GM18858 (cell line): ENCODE results near the gene CAST.
"Not testable (repeated sequence)": the region's sequence is repeated elsewhere in the genome, so short reads cannot be mapped to it uniquely, and the experiment has no call there.

ENCODE experiments used
- ATAC-seq: cut with Tn5 transposase; IDR thresholded peaks from one replicate; pipeline ENCODE4 v1.9.1; 2021; ENCODE audit not compliant: unreplicated experiment

The CAST gene

GRCh38 chr5:96661855-96662724, at the start of gene CAST:
CAST (plus strand) TSS chr5:96662376; CDS start chr5:96662423, 47 bp downstream.
- ATAC-seq = peak; percentile 41

- ATAC-seq = peak; percentile 79
Measured at GRCh38 chr5:96614110-96614691, 48.0 kb upstream of the CAST start.

GRCh38 chr5:96615223-96615622, 47.0 kb upstream of the CAST start:
- ATAC-seq = no peak

GRCh38 chr5:96616801-96617200, 45.4 kb upstream of the CAST start:
- ATAC-seq = no peak

- ATAC-seq = not testable (repeated sequence)
Measured at GRCh38 chr5:96618311-96619016, 43.7 kb upstream of the CAST start.

GRCh38 chr5:96619946-96620345, 42.2 kb upstream of the CAST start:
- no peak for ATAC-seq

- no peak for ATAC-seq
Measured at GRCh38 chr5:96624596-96624995, 37.6 kb upstream of the CAST start.

GRCh38 chr5:96625365-96625764, 36.8 kb upstream of the CAST start:
- no peak for ATAC-seq

- no peak for ATAC-seq
Measured at GRCh38 chr5:96626956-96627355, 35.2 kb upstream of the CAST start.

GRCh38 chr5:96627792-96628398, 34.3 kb upstream of the CAST start:
- no peak for ATAC-seq

- no peak for ATAC-seq
Measured at GRCh38 chr5:96628406-96628805, 33.8 kb upstream of the CAST start.

GRCh38 chr5:96629774-96630173, 32.4 kb upstream of the CAST start:
- ATAC-seq = no peak

- no peak for ATAC-seq
Measured at GRCh38 chr5:96633820-96634219, 28.4 kb upstream of the CAST start.

- ATAC-seq = no peak
Measured at GRCh38 chr5:96634881-96635280, 27.3 kb upstream of the CAST start.

- ATAC-seq = no peak
Measured at GRCh38 chr5:96636046-96636445, 26.1 kb upstream of the CAST start.

GRCh38 chr5:96636594-96636993, 25.6 kb upstream of the CAST start:
- ATAC-seq = no peak

- no peak for ATAC-seq
Measured at GRCh38 chr5:96637196-96637595, 25.0 kb upstream of the CAST start.

- no peak for ATAC-seq
Measured at GRCh38 chr5:96638561-96638960, 23.6 kb upstream of the CAST start.

GRCh38 chr5:96640696-96641095, 21.5 kb upstream of the CAST start:
- no peak for ATAC-seq

- ATAC-seq = no peak
Measured at GRCh38 chr5:96641368-96642280, 20.6 kb upstream of the CAST start.
